ENCODE measurements around the gene KCNH1. TPM values are rescaled to one million over a fixed set of nuclear protein-coding genes. Genes with fewer than 3 reads are reported as not detected.
A peak's percentile ranks its signal among the peaks of the same experiment; 100 is the strongest.

KCNH1 gene
- total RNA-seq, 2 donors from 2014 or later = 0.40 to 0.64 TPM

- DNase-seq = no peak
- no peak overlapping the region for H3K27ac ChIP-seq
- no peak overlapping the region for H3K4me3 ChIP-seq
- H3K9me3 ChIP-seq = no peaks in the 10 kb centered on the region
- H3K4me1 ChIP-seq = no peaks in the 10 kb centered on the region
- no peaks in the 10 kb centered on the region for H3K36me3 ChIP-seq
- H3K27me3 ChIP-seq = no peaks in the 10 kb centered on the region
- intact Hi-C loops (cut with DNase I) = no loop called here
- TF ChIP-seq CTCF (IDR thresholded peaks at IDR 0.05) = no peak
- no peak overlapping the region for H3K9ac ChIP-seq (ENCODE audit: low read depth in 2 of 2, low read length in 2 of 2)
These were observed 405.4 kb downstream of the KCNH1 start for GRCh38 chr1:210728437-210729149.

GRCh38 chr1:210727709-210728108 is 406.2 kb downstream of the KCNH1 start:
- no peaks in the 10 kb centered on the region for H3K9me3 ChIP-seq
- no peaks in the 10 kb centered on the region for H3K4me1 ChIP-seq
- H3K9ac ChIP-seq (ENCODE audit: low read depth in 2 of 2, low read length in 2 of 2) = no peak overlapping the region
- no peak for DNase-seq
- no peaks in the 10 kb centered on the region for H3K27me3 ChIP-seq
- no peaks in the 10 kb centered on the region for H3K36me3 ChIP-seq
- no peak overlapping the region for H3K27ac ChIP-seq
- no peak overlapping the region for H3K4me3 ChIP-seq
- intact Hi-C loops (cut with DNase I) = no loop called here
- TF ChIP-seq CTCF (IDR thresholded peaks at IDR 0.05) = no peak

- peak; percentile 37 for DNase-seq
- H3K4me3 ChIP-seq = no peak overlapping the region
- H3K9ac ChIP-seq (ENCODE audit: low read depth in 2 of 2, low read length in 2 of 2) = no peak overlapping the region
- H3K27ac ChIP-seq = no peak overlapping the region
- H3K9me3 ChIP-seq = no peaks in the 10 kb centered on the region
- no peaks in the 10 kb centered on the region for H3K27me3 ChIP-seq
- TF ChIP-seq CTCF (IDR thresholded peaks at IDR 0.05) = no peak
- intact Hi-C loops (cut with DNase I) = no loop called here
- no peaks in the 10 kb centered on the region for H3K36me3 ChIP-seq
- H3K4me1 ChIP-seq = no peaks in the 10 kb centered on the region
These were observed 407.3 kb downstream of the KCNH1 start for GRCh38 chr1:210726621-210727020.

- H3K4me3 ChIP-seq = no peak overlapping the region
- no peaks in the 10 kb centered on the region for H3K27me3 ChIP-seq
- no peaks in the 10 kb centered on the region for H3K9me3 ChIP-seq
- H3K4me1 ChIP-seq = no peaks in the 10 kb centered on the region
- intact Hi-C loops (cut with DNase I) = no loop called here
- H3K9ac ChIP-seq (ENCODE audit: low read depth in 2 of 2, low read length in 2 of 2) = no peak overlapping the region
- no peak for TF ChIP-seq CTCF (IDR thresholded peaks at IDR 0.05)
- no peak overlapping the region for H3K27ac ChIP-seq
- H3K36me3 ChIP-seq = no peaks in the 10 kb centered on the region
- no peak for DNase-seq
These were observed 409.2 kb downstream of the KCNH1 start for GRCh38 chr1:210724768-210725167.

GRCh38 chr1:210723646-210724045 is 410.3 kb downstream of the KCNH1 start:
- Histone ChIP-seq H3K27me3 (no peaks in the 10 kb centered on the region), H3K9me3 (no peaks in the 10 kb centered on the region), H3K36me3 (no peaks in the 10 kb centered on the region), H3K9ac (ENCODE audit: low read depth in 2 of 2, low read length in 2 of 2) (no peak overlapping the region), H3K4me1 (no peaks in the 10 kb centered on the region), H3K27ac (no peak overlapping the region), H3K4me3 (no peak overlapping the region)
- DNase-seq = no peak
- intact Hi-C loops (cut with DNase I) = no loop called here
- no peak for TF ChIP-seq CTCF (IDR thresholded peaks at IDR 0.05)
